Heart right ventricle (tissue), 16 donors: ENCODE data around the gene ACTN1. TPM values are rescaled to one million over a fixed set of nuclear protein-coding genes. Genes with fewer than 3 reads are reported as not detected.

Experiments
- ATAC-seq, 8 donors: fragments of 200-7000 bp; cut with Tn5 transposase; one replicate each; pipeline ENCODE4 v1.9.1; 2020; ENCODE audit warnings: mild to moderate bottlenecking in 8 of 8, moderate library complexity in 8 of 8, moderate number of reproducible peaks in 1 of 8
- DNase-seq, 2 donors: peaks; one replicate each; pipeline ENCODE4 v3.0.0-alpha.2; 2020
- H3K27ac ChIP-seq, 10 donors: fragments of 200-600 bp; sonication (generic) in 2 of 10; one replicate each; pipeline versions ENCODE4 v1.5.0 to v1.8.0; 2020 to 2022; ENCODE audit warnings: mild to moderate bottlenecking in 3 of 10
- H3K27me3 ChIP-seq, 7 donors: fragments of 200-600 bp; one replicate each; pipeline ENCODE4 v1.8.0; 2021 to 2022; ENCODE audit warnings: mild to moderate bottlenecking in 2 of 7
- H3K36me3 ChIP-seq, 9 donors: fragments of 200-600 bp; sonication (generic) in 1 of 9; one replicate each; pipeline versions ENCODE4 v1.5.0 to v1.8.0; 2020 to 2022; ENCODE audit warnings: mild to moderate bottlenecking in 2 of 9
- H3K4me1 ChIP-seq, 9 donors: fragments of 200-600 bp; sonication (generic) in 1 of 9; one replicate each; pipeline versions ENCODE4 v1.5.0 to v1.8.0; 2020 to 2022; ENCODE audit warnings: mild to moderate bottlenecking in 4 of 9
- H3K4me3 ChIP-seq, 10 donors: fragments of 200-600 bp; sonication (generic) in 2 of 10; one replicate each; pipeline versions ENCODE4 v1.5.0 to v1.8.0; 2020 to 2022; ENCODE audit warnings: mild to moderate bottlenecking in 7 of 10, moderate library complexity in 2 of 10
- H3K9me3 ChIP-seq, 11 donors: fragments of 200-600 bp in 10 of 11; sonication (generic) in 2 of 11; one replicate each; pipeline versions ENCODE4 v1.5.0 to v1.8.0; 2013 to 2022; ENCODE audit warnings: mild to moderate bottlenecking in 2 of 11, control low read depth in 1 of 11, moderate library complexity in 1 of 11
- WGBS, 2 donors: extraction: QIAGEN DNeasy Blood & Tissue Kit; methylation state at CpG; one replicate each; pipeline ENCODE4 v1.1.7; 2013; ENCODE audit warnings: inconsistent platforms in 1 of 2; 5-methylcytosine and 5-hydroxymethylcytosine counted together
- intact Hi-C, 10 donors: fragments of 100-400 bp; cut with DNase I; formaldehyde crosslinking; loops; one replicate each; pipeline versions ENCODE4 v1.11.1 to v1.14.2; 2022
- polyA plus RNA-seq, 2 donors: library from polyadenylated mRNA; stranded (reverse); fragments of 200-250 nt; gene quantifications; one replicate each; pipeline ENCODE4 v1.2.3, GENCODE V29; 2013
- total RNA-seq, 10 donors: library from RNA; stranded (reverse); fragmentation: NEBNext Ultra II Directional in 3 of 10; extraction: Animal tissue kit (Norgen Biotek cat#: 25700) in 3 of 10; gene quantifications; one replicate each; pipeline versions ENCODE4 v1.2.1 to v1.2.4, GENCODE V29; 2021 to 2023
- TF ChIP-seq, protein P1 (sequence below), 9 donors: fragments of 200-600 bp; sonication (generic) in 2 of 9; IDR thresholded peaks; one replicate each; pipeline versions ENCODE4 v1.5.0 to v1.8.0; 2021 to 2022; ENCODE audit warnings: antibody characterized with exemption in 9 of 9, mild to moderate bottlenecking in 5 of 9, moderate library complexity in 1 of 9
- donor health status: Arrhythmogenic right ventricular cardiomyopathy.
- donor health status: ischemic (EF 13 %, LVEDD 7.1; RV severe dilation, severe dysfunction).
- donor health status: healthy with polysubstance abuse.
- donor health status: DM: no; HTN: yes; CAD: no.
- donor health status: DM: no; HTN: no; CAD: no.
- donor health status: ischemic (EF 25% LVEDD 6.9; RV normal size, moderate dysfunction).
- donor health status: ischemic (EF 25% LVEDD 5.7; RV mildly dilated, moderate dysfunction).
- donor health status: healthy.
- donor health status: DM: yes; HTN: yes; CAD: no.
- donor health status: Ischemic cardiomyopathy.
- donor health status: ischemic (EF 35%, LVEDD 5.7; RV mildly dilated, moderate dysfunction).
- donor health status: nonischemic (EF 11% LVEDD 7.7; RV severe dilation, severe dysfunction).
- donor health status: DM: yes; HTN: yes; CAD: no.
- donor health status: PGD.
- donor health status: ischemic (EF 29% LVEDD 5.4; RV normal size, mild dysfunction).
- donor health status: nonischemic (EF 23%, LVEDD 6.1; RV moderate dilation, normal function).

ACTN1 gene
- total and polyA plus RNA-seq, 12 donors: 67.2 to 235 (median 104) TPM

DNA sequence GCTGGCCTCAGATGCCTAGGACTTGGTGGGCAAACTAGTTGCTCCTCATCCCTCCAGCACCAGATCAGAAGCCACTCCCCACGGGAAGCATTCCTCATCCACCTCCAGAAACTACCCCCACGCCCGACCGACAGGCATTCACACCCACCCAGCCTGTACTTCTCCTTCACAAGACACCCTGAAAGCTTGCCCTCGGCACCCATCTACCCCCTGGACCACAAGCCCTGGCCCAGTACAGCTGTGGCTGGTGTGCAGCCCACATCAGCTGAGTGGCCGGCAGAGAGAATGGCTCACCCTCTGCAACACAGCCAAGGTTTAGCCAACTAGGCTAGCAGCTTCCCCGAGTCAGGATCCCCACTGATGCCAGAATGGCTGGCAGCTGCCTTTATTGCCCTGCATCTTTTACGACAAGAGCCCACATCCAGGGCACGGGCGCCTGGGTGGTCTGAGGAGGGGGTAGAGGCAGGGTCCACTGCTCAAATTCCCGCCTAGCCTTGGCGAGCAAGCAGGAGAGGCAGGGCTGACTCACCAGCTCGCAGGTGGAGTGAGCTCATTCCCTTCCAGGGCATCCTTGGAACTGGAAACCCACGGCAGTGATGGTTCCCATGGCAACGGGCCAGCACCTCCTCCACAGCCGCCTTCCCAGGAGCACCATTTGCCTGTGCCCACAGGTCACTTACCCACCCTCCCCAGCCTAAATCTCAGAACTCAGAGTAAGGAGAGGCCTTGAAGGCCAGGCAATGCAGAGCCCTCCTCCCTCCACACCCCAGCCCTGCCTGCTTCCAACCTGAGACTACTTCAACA is 17.1 kb downstream of the ACTN1 start:
- H3K4me1 ChIP-seq: peaks cover 38 to 100% (median 92%) of the 10 kb centered on the region in 9 donors

DNA sequence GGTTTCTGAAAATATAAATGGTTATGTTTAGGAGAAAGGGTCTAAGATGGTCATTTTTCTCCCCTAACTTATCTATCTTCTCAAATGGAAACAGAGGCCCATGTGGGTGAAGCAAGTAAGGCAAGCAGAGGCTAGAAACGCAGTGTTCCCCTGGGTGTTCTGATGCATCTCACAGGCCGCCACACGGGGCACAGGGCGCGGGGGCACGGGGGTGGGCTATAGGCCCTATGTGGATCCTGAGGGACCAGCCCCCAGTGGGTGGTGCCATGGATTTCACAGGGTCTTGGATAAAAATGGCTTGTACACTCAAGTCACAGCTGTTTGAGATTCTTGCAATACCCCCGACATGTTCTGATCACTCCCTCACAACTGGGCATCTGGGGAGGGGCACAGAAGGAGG is 17.7 kb downstream of the ACTN1 start:
- Histone ChIP-seq H3K36me3 (peaks cover 0 to 9% (median 0%) of the 10 kb centered on the region in 9 donors), H3K27ac (peak overlapping the region in 1 of 10 donors; percentile 39), H3K27me3 (no peaks in the 10 kb centered on the region), H3K9me3 (no peaks in the 10 kb centered on the region), H3K4me3 (no peak overlapping the region), H3K4me1 (peaks cover 33 to 100% (median 92%) of the 10 kb centered on the region in 9 donors)
- intact Hi-C loops: no loop called here
- DNase-seq (no peak), ATAC-seq (no peak)
- WGBS, 2 donors: 80 to 83% methylated on average over 7 of the region's 7 CpGs
- TF ChIP-seq, protein P1, sequence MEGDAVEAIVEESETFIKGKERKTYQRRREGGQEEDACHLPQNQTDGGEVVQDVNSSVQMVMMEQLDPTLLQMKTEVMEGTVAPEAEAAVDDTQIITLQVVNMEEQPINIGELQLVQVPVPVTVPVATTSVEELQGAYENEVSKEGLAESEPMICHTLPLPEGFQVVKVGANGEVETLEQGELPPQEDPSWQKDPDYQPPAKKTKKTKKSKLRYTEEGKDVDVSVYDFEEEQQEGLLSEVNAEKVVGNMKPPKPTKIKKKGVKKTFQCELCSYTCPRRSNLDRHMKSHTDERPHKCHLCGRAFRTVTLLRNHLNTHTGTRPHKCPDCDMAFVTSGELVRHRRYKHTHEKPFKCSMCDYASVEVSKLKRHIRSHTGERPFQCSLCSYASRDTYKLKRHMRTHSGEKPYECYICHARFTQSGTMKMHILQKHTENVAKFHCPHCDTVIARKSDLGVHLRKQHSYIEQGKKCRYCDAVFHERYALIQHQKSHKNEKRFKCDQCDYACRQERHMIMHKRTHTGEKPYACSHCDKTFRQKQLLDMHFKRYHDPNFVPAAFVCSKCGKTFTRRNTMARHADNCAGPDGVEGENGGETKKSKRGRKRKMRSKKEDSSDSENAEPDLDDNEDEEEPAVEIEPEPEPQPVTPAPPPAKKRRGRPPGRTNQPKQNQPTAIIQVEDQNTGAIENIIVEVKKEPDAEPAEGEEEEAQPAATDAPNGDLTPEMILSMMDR (IDR thresholded peaks at IDR 0.05): no peak

More for the DNA sequence above, 17.1 kb downstream of the ACTN1 start:
- DNase-seq: no peak
- intact Hi-C loops: no loop called here
- H3K4me3 ChIP-seq: no peak overlapping the region
- peak overlapping the region in 2 of 10 donors; percentile 29 to 39 for H3K27ac ChIP-seq
- H3K9me3 ChIP-seq: no peaks in the 10 kb centered on the region
- H3K36me3 ChIP-seq: peaks cover 0 to 12% (median 0%) of the 10 kb centered on the region in 9 donors
- TF ChIP-seq, protein P1 (IDR thresholded peaks at IDR 0.05): no peak
- WGBS, 2 donors: 78 to 80% methylated on average over 16 of the region's 16 CpGs
- H3K27me3 ChIP-seq: no peaks in the 10 kb centered on the region
- ATAC-seq: no peak

DNA sequence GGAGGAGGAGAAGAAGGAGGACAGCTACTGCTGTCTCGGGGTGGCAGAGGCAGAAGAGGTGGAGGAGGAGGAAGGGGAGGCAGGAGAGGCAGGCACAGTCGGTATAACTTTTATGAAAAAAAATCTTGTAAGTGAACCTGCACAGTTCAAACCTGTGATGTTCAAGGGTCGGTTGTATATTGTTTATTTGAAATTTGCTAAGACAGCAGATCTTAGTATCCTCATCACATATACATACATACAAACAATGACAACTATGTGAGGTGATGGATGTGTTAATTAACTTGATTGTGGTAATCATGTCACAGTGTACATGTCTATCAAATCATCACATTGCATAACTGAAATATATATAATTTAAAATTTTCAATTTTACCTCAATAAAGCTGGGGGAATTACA is 19.0 kb downstream of the ACTN1 start:
- WGBS, 2 donors: 84 to 87% methylated on average over 3 of the region's 3 CpGs
- Histone ChIP-seq H3K9me3 (no peaks in the 10 kb centered on the region), H3K36me3 (peaks cover 0 to 9% (median 0%) of the 10 kb centered on the region in 9 donors), H3K27me3 (no peaks in the 10 kb centered on the region), H3K27ac (peak overlapping the region in 3 of 10 donors; percentile 72 to 81 (median 74)), H3K4me1 (peaks cover 31 to 100% (median 92%) of the 10 kb centered on the region in 9 donors), H3K4me3 (no peak overlapping the region)
- no peak for ATAC-seq
- intact Hi-C loops: no loop called here
- TF ChIP-seq, protein P1 (IDR thresholded peaks at IDR 0.05): no peak
- no peak for DNase-seq

DNA sequence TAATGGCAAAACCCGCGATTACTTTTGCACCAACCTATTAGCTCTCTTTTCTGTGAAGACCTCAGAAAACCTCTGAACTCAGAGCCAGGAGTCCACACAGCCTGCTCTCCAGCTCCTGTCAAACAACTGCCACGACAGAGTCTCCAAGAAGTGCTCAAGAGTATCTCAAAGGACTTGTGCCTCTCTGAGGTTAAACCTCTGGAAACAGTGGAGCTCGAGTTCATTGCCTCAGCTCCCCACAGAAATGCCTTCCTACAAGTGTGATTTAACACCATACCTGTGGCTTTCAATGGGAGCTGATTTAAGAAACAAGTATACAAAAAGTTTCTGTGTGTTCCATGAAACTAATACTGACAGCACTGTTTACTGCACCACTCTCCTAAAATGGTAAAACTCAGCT is 20.1 kb downstream of the ACTN1 start:
- ATAC-seq (peak in 1 of 8 donors; percentile 29), DNase-seq (no peak)
- Histone ChIP-seq H3K9me3 (no peaks in the 10 kb centered on the region), H3K4me1 (peaks cover 31 to 100% (median 92%) of the 10 kb centered on the region in 9 donors), H3K27me3 (no peaks in the 10 kb centered on the region), H3K27ac (peak overlapping the region; percentile 33 to 81 (median 73)), H3K4me3 (no peak overlapping the region), H3K36me3 (peaks cover 0 to 9% (median 0%) of the 10 kb centered on the region in 9 donors)
- WGBS, 2 donors: 34 to 49% methylated on average over 4 of the region's 4 CpGs
- TF ChIP-seq, protein P1 (IDR thresholded peaks at IDR 0.05): no peak
- intact Hi-C loops: no loop called here
